ENCODE measurements around the gene C1QL4. TPM values are rescaled to one million over a fixed set of nuclear protein-coding genes. Genes with fewer than 3 reads are reported as not detected.
"Not testable (repeated sequence)": the region's sequence is repeated elsewhere in the genome, so short reads cannot be mapped to it uniquely, and the experiment has no call there.

The C1QL4 gene
- total RNA-seq, result not detected
- polyA plus RNA-seq, result not detected

DNA sequence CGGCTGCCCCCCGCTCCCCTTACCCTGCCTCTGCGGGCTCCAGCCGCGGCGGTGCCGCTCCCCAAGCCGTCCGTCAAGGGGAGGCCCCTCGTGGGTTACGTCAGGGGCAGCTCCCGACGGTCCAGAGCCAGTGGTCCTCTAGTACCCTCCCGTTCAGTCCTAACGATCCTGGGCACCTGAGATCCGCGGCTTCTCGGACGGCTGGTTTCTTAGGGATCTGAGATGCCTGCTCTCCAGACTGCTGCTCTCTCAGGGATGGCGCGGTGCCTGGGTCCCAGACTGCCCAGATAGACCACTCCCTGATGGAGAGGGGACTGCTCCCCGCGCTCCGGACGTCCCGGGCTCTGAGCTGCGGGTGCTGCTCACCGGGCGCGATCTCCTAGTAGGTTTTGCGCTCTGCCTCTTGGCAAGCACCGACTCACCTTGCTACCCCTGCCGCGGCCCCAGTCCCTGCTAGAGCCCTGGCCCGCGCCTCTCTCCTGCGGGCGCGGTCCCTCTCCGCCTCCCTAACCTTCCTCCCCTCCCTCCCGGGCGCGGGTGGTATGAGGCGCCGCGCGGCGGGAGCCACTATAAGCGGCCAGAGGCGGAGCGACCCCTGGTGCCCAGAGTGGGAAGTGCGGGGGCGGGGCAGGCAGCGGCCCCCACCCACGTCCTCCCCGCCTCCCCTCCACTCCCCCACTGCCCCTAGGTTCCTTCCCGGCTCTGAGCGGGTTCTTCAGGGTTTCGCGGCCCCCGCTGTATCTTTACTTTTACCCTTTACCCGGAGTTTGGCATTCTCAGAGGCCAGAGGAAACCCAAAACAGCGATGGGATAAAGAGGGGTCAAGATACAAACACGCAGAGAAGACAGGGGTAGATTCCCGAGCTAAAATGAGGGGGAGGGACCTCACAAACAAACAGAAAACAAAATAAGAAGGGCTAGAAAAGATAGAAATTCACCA is at the start of gene C1QL4:
TSS of gene C1QL4 (minus strand) at position 544 of the 940 bp plus-strand sequence. CDS start 711 bp downstream, outside the sequence.
- Histone ChIP-seq H3K36me3 (ENCODE audit: insufficient read depth, low read length) (no peaks in the 10 kb centered on the region), H3K4me1 (ENCODE audit: insufficient read depth, low read length) (peaks cover 11% of the 10 kb centered on the region), H3K27ac (ENCODE audit: low read depth, low read length) (peak within 1 kb of the TSS; percentile 16), H3K27me3 (ENCODE audit: insufficient read depth, low read length, poor library complexity, severe bottlenecking) (peaks cover 29% of the 10 kb centered on the region), H3K9me3 (ENCODE audit: low read length) (no peaks in the 10 kb centered on the region), H3K4me3 (ENCODE audit: low read length) (peak within 1 kb of the TSS; percentile 46)
- DNase-seq, result peak; percentile 80 to 90 (median 85)
- Mint-ChIP-seq H3K4me3 (peak within 1 kb of the TSS; percentile 27 to 89 (median 75)), H3K4me1 (peaks cover 19 to 39% (median 20%) of the 10 kb centered on the region in 3 donors), H3K9me3 (no peaks in the 10 kb centered on the region), H3K27ac (peak within 1 kb of the TSS in 3 of 8 donors; percentile 51 to 77 (median 64)), H3K27me3 (peaks cover 42 to 61% of the 10 kb centered on the region in 2 donors), H3K36me3 (no peaks in the 10 kb centered on the region)
- CTCF ChIA-PET, result interaction anchor here (0.7 to 3.6 kb wide), 19 partner anchors 10 to 857 kb away, joined by 3 to 26 read pairs (median 3); partner anchors contain the start of genes DNAJC22, PRPH, SPATS2 and TROAP
- POLR2A ChIA-PET, result no interaction called here

- DNase-seq; H3K4me1 ChIP-seq (ENCODE audit: insufficient read depth, low read length); H3K4me3 Mint-ChIP-seq; H3K27ac Mint-ChIP-seq; H3K27me3 ChIP-seq (ENCODE audit: insufficient read depth, low read length, poor library complexity, severe bottlenecking); POLR2A ChIA-PET; H3K27ac ChIP-seq (ENCODE audit: low read depth, low read length); H3K9me3 ChIP-seq (ENCODE audit: low read length); H3K27me3 Mint-ChIP-seq; H3K36me3 ChIP-seq (ENCODE audit: insufficient read depth, low read length); CTCF ChIA-PET; H3K36me3 Mint-ChIP-seq; H3K4me3 ChIP-seq (ENCODE audit: low read length); H3K4me1 Mint-ChIP-seq; H3K9me3 Mint-ChIP-seq: not testable (repeated sequence)
Observed at GRCh38 chr12:49380184-49380583, 43.2 kb upstream of the C1QL4 start.

DNA sequence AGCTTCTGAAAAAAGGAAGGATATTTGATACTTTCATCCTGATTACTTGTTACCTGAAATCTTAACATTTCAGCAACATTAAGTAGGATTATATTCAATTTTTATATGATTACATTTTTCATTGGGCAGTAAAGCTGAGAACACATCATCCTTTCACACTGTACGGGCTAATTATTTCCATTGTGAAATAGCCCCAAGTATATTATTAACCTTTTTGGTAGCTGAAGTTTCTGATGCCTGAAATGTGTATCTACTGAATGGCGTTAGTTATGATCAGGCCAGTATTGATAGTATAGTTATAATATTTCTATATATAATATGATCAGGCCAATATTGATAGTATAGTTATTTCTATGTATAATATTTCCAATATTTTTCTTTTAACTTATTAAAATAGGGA is 40.4 kb upstream of the C1QL4 start:
- Histone ChIP-seq H3K9me3 (ENCODE audit: low read length) (no peaks in the 10 kb centered on the region), H3K27me3 (ENCODE audit: insufficient read depth, low read length, poor library complexity, severe bottlenecking) (no peaks in the 10 kb centered on the region), H3K4me1 (ENCODE audit: insufficient read depth, low read length) (no peaks in the 10 kb centered on the region), H3K27ac (ENCODE audit: low read depth, low read length) (no peak overlapping the region), H3K4me3 (ENCODE audit: low read length) (no peak overlapping the region), H3K36me3 (ENCODE audit: insufficient read depth, low read length) (no peaks in the 10 kb centered on the region)
- ChIA-PET POLR2A (no interaction called here), CTCF (interaction anchor here (4.3 kb wide), 1 partner anchor 19 kb away, joined by 13 read pairs; no protein-coding TSS in a partner anchor)
- DNase-seq, result no peak
- Mint-ChIP-seq H3K9me3 (no peaks in the 10 kb centered on the region), H3K36me3 (no peaks in the 10 kb centered on the region), H3K4me3 (no peak overlapping the region), H3K27me3 (no peaks in the 10 kb centered on the region), H3K27ac (no peak overlapping the region), H3K4me1 (peaks cover 0 to 3% (median 1%) of the 10 kb centered on the region in 3 donors)

DNA sequence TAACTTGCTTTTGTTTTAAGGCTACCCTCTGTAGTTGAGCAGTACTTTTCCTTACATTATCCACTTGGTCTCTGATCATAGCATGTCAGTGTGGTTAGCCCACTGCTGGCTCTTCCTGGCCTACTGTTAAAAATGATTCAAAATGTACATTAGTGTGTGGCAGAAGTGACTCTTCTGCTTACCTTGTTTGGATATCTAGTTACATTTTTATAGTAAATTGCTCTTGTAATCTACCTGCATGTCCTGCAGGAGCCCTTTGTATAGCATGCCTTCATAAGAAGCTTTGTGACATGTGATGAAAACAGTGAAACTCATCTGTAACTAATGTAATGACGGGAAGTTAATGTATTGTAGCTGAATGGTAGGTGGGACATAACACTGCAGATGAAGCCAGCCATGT is 38.4 kb upstream of the C1QL4 start:
- Histone ChIP-seq H3K4me3 (ENCODE audit: low read length) (no peak overlapping the region), H3K27me3 (ENCODE audit: insufficient read depth, low read length, poor library complexity, severe bottlenecking) (no peaks in the 10 kb centered on the region), H3K27ac (ENCODE audit: low read depth, low read length) (no peak overlapping the region), H3K36me3 (ENCODE audit: insufficient read depth, low read length) (no peaks in the 10 kb centered on the region), H3K9me3 (ENCODE audit: low read length) (no peaks in the 10 kb centered on the region), H3K4me1 (ENCODE audit: insufficient read depth, low read length) (no peaks in the 10 kb centered on the region)
- Mint-ChIP-seq H3K27ac (no peak overlapping the region), H3K4me1 (peaks cover 1 to 6% (median 2%) of the 10 kb centered on the region in 3 donors), H3K9me3 (no peaks in the 10 kb centered on the region), H3K36me3 (no peaks in the 10 kb centered on the region), H3K27me3 (no peaks in the 10 kb centered on the region), H3K4me3 (no peak overlapping the region)
- DNase-seq, result no peak
- ChIA-PET CTCF (interaction anchor here (1.1 to 4.3 kb wide), 2 partner anchors 17 to 39 kb away, joined by 3 to 13 read pairs; partner anchors contain the start of gene C1QL4), POLR2A (no interaction called here)

DNA sequence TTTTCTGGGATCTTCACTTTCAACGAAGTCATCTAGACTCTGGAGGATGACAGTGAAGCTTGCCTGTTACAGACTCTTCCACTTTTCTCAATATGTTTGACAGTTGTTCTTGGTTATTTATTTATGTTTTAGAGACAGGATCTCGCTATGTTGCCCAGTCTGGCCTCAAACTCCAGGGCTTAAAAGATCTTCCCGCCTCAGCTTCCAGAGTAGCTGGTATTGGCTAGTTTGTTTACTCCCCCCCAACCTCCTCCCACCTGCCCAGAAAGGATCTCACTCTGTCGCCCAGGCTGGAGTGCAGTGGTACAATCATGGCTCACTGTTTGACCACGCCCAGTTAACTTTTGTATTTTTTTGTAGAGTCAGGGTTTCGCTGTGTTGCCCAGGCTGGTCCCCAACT is 33.6 kb upstream of the C1QL4 start:
- H3K36me3 ChIP-seq (ENCODE audit: insufficient read depth, low read length), result no peaks in the 10 kb centered on the region
- H3K27me3 ChIP-seq (ENCODE audit: insufficient read depth, low read length, poor library complexity, severe bottlenecking), result no peaks in the 10 kb centered on the region
- no peaks in the 10 kb centered on the region for H3K9me3 ChIP-seq (ENCODE audit: low read length)
- no peak overlapping the region for H3K27ac ChIP-seq (ENCODE audit: low read depth, low read length)
- no peaks in the 10 kb centered on the region for H3K9me3 Mint-ChIP-seq
- H3K27ac Mint-ChIP-seq, result peak overlapping the region in 2 of 8 donors; percentile 15 to 55
- ChIA-PET CTCF (interaction anchor here (0.8 to 1.3 kb wide), 3 partner anchors 12 to 33 kb away, joined by 3 to 4 read pairs (median 3); partner anchors contain the start of gene C1QL4), POLR2A (no interaction called here)
- H3K4me3 ChIP-seq (ENCODE audit: low read length), result no peak overlapping the region
- peaks cover 0 to 4% of the 10 kb centered on the region in 2 donors for H3K27me3 Mint-ChIP-seq
- H3K4me1 Mint-ChIP-seq, result peaks cover 20 to 41% (median 38%) of the 10 kb centered on the region in 3 donors
- H3K4me1 ChIP-seq (ENCODE audit: insufficient read depth, low read length), result peaks cover 15% of the 10 kb centered on the region
- peaks cover 0 to 5% (median 0%) of the 10 kb centered on the region in 3 donors for H3K36me3 Mint-ChIP-seq
- DNase-seq, result no peak
- H3K4me3 Mint-ChIP-seq, result peak overlapping the region in 1 of 7 donors; percentile 71

DNA sequence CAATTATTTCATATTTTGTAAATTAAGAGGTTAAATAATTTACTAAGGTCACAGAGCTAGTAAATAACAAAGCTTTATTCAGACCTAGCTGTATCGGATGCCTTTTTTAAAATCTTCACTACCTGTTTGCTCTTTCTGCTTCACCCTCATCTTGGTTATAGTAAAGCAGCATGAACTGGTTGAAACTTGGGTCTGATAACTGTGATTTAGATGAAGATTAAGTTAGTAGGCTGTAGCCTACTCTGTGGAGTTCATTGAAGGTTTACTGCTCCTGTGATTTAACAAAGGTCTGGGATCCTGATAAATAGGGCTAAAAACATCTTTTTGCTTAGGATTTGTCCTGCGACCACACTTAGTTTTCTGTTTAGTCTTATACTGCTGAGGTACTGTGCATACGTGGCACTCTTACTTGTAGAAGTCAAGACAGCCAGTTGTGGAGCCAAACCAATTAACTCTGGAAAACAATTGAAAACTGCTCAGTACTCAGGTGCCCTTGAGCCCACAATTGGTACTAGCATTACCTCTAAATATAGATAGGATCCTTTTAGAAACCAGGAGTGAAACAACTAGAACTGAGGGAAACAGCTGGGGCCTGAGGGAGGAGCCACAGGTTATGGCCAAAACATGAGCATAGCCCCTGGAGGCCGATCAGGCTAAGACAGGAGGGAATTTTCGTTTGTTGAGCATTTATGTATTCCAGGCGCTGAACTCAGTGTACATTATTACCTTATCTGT is 32.6 kb upstream of the C1QL4 start:
- H3K36me3 Mint-ChIP-seq, result peaks cover 0 to 5% (median 0%) of the 10 kb centered on the region in 3 donors
- DNase-seq, result peak in 1 of 5 donors; percentile 14
- Histone ChIP-seq H3K4me3 (ENCODE audit: low read length) (no peak overlapping the region), H3K27me3 (ENCODE audit: insufficient read depth, low read length, poor library complexity, severe bottlenecking) (no peaks in the 10 kb centered on the region), H3K36me3 (ENCODE audit: insufficient read depth, low read length) (no peaks in the 10 kb centered on the region), H3K4me1 (ENCODE audit: insufficient read depth, low read length) (peaks cover 20% of the 10 kb centered on the region), H3K27ac (ENCODE audit: low read depth, low read length) (no peak overlapping the region), H3K9me3 (ENCODE audit: low read length) (no peaks in the 10 kb centered on the region)
- H3K27me3 Mint-ChIP-seq, result peaks cover 0 to 4% of the 10 kb centered on the region in 2 donors
- H3K9me3 Mint-ChIP-seq, result no peaks in the 10 kb centered on the region
- peak overlapping the region in 5 of 7 donors; percentile 3 to 71 (median 27) for H3K4me3 Mint-ChIP-seq
- ChIA-PET CTCF (interaction anchor here (0.8 to 1.7 kb wide), 7 partner anchors 11 to 145 kb away, joined by 3 to 8 read pairs (median 4); no protein-coding TSS in a partner anchor), POLR2A (interaction anchor here (0.7 kb wide), 1 partner anchor 255 kb away, joined by 3 read pairs; no protein-coding TSS in a partner anchor)
- H3K4me1 Mint-ChIP-seq, result peaks cover 19 to 43% (median 37%) of the 10 kb centered on the region in 3 donors
- peak overlapping the region in 7 of 8 donors; percentile 33 to 73 (median 54) for H3K27ac Mint-ChIP-seq

GRCh38 chr12:49368240-49368600 is 31.2 kb upstream of the C1QL4 start:
- no peaks in the 10 kb centered on the region for H3K9me3 ChIP-seq (ENCODE audit: low read length)
- DNase-seq, result no peak
- H3K36me3 Mint-ChIP-seq, result peaks cover 0 to 5% (median 0%) of the 10 kb centered on the region in 3 donors
- peak overlapping the region; percentile 56 to 95 (median 91) for H3K27ac Mint-ChIP-seq
- H3K9me3 Mint-ChIP-seq, result no peaks in the 10 kb centered on the region
- H3K27me3 Mint-ChIP-seq, result peaks cover 0 to 4% of the 10 kb centered on the region in 2 donors
- H3K27me3 ChIP-seq (ENCODE audit: insufficient read depth, low read length, poor library complexity, severe bottlenecking), result no peaks in the 10 kb centered on the region
- peak overlapping the region; percentile 89 to 98 (median 96) for H3K4me3 Mint-ChIP-seq
- H3K27ac ChIP-seq (ENCODE audit: low read depth, low read length), result peak overlapping the region; percentile 25
- H3K4me1 Mint-ChIP-seq, result peaks cover 19 to 43% (median 37%) of the 10 kb centered on the region in 3 donors
- peaks cover 20% of the 10 kb centered on the region for H3K4me1 ChIP-seq (ENCODE audit: insufficient read depth, low read length)
- H3K4me3 ChIP-seq (ENCODE audit: low read length), result no peak overlapping the region
- H3K36me3 ChIP-seq (ENCODE audit: insufficient read depth, low read length), result no peaks in the 10 kb centered on the region
- POLR2A ChIA-PET, result interaction anchor here (0.6 kb wide), 1 partner anchor 170 kb away, joined by 3 read pairs; no protein-coding TSS in a partner anchor
- CTCF ChIA-PET, result interaction anchor here (1.2 to 1.7 kb wide), 2 partner anchors 10 to 26 kb away, joined by 4 to 8 read pairs; no protein-coding TSS in a partner anchor
